HepG2 (cell line): ENCODE measurements around the gene MXD3. TPM values are rescaled to one million over a fixed set of nuclear protein-coding genes. Genes with fewer than 3 reads are reported as not detected.

Experiments used
- ATAC-seq: fragments of 200-7000 bp; cut with Tn5 transposase; 3 replicates; pipeline ENCODE4 v1.9.1; 2020; ENCODE audit warnings: mild to moderate bottlenecking, moderate library complexity
- BruUV-seq: library from RNA; stranded (reverse); fragments of 400-500 nt; replicated peaks from 2 replicates; lab custom pipeline; 2021; lab: Mats Ljungman, UMichigan
- CTCF ChIA-PET: fragments of 300-600 bp; formaldehyde crosslinking; extraction: SDS; loops from one replicate; lab custom pipeline; 2021; ENCODE audit warnings: low total read pairs, inconsistent platforms, low intra/inter-chr PET ratio; lab: Yijun Ruan, JAX
- POLR2A ChIA-PET: fragments of 350-600 bp; sonication (Branson Sonifier 250); formaldehyde crosslinking; loops from one replicate; lab custom pipeline; 2020; ENCODE audit warnings: antibody characterized with exemption, inconsistent platforms; lab: Yijun Ruan, JAX
- DNase-seq: peaks from one replicate; pipeline ENCODE4 v3.0.0-alpha.2; 2015; ENCODE audit warnings: low spot score
- FAIRE-seq: peaks from 3 replicates; lab custom pipeline; 2011; peaks lifted over from hg19 to GRCh38; lab: Jason Lieb, UNC
- H2AFZ ChIP-seq: one replicate; pipeline ENCODE4 v1.6.1; 2011; ENCODE audit warnings: low read length, inconsistent platforms
- H3K27ac ChIP-seq: fragments of 300-600 bp; 3 replicates; pipeline ENCODE4 v1.8.0; 2011; ENCODE audit warnings: mixed run types, mild to moderate bottlenecking, mixed read lengths, low read length, inconsistent platforms; ENCODE audit not compliant: insufficient read depth; ENCODE audit errors: extremely low read length
- H3K27me3 ChIP-seq, 2 experiments: fragments of 200-600 bp in 1 of 2; 2 replicates in 1 of 2; 3 replicates in 1 of 2; pipeline versions ENCODE4 v1.6.0 to v1.8.0; 2011; ENCODE audit warnings: low read length in 2 of 2, mild to moderate bottlenecking in 2 of 2, moderate library complexity in 2 of 2, inconsistent platforms in 1 of 2; ENCODE audit not compliant: insufficient read depth in 2 of 2, control insufficient read depth in 1 of 2
- H3K36me3 ChIP-seq, 2 experiments: fragments of 200-600 bp in 1 of 2; replicated peaks in 1 of 2; 2 replicates in 1 of 2; 3 replicates in 1 of 2; pipeline versions ENCODE4 v1.5.1 to v1.8.0; 2011; ENCODE audit warnings: low read length in 2 of 2, inconsistent platforms in 1 of 2; ENCODE audit not compliant: insufficient read depth in 2 of 2, control insufficient read depth in 1 of 2
- H3K4me1 ChIP-seq: 2 replicates; pipeline ENCODE4 v1.5.1; 2012; ENCODE audit warnings: low read length, inconsistent platforms; ENCODE audit not compliant: insufficient read depth
- H3K4me2 ChIP-seq: 2 replicates; pipeline ENCODE4 v1.6.0; 2011; ENCODE audit warnings: low read depth, low read length, inconsistent platforms
- H3K4me3 ChIP-seq, 3 experiments: fragments of 200-600 bp in 1 of 3; sonication (generic), shearing (Covaris generic) in 1 of 3; replicated peaks in 1 of 3; 2 replicates each; pipeline ENCODE4 v1.5.1; 2011 to 2016; ENCODE audit warnings: low read length in 3 of 3, inconsistent platforms in 2 of 3, low read depth in 2 of 3, mild to moderate bottlenecking in 2 of 3, control low read depth in 1 of 3, mixed read lengths in 1 of 3; ENCODE audit not compliant: insufficient read depth in 1 of 3
- H3K79me2 ChIP-seq: one replicate; pipeline ENCODE4 v1.6.1; 2011; ENCODE audit warnings: low read length, inconsistent platforms; ENCODE audit not compliant: insufficient read depth
- H3K9ac ChIP-seq: 2 replicates; pipeline ENCODE4 v1.6.0; 2011; ENCODE audit warnings: mild to moderate bottlenecking, low read depth, low read length, inconsistent platforms; ENCODE audit not compliant: insufficient read depth
- H3K9me3 ChIP-seq: 2 replicates; pipeline ENCODE4 v1.5.1; 2012; ENCODE audit warnings: mild to moderate bottlenecking, low read length
- H4K20me1 ChIP-seq: 2 replicates; pipeline ENCODE4 v1.6.0; 2011; ENCODE audit warnings: inconsistent platforms, mild to moderate bottlenecking, low read length, moderate library complexity; ENCODE audit not compliant: insufficient read depth
- AGO1 ChIP-seq: fragments of 200-400 bp; formaldehyde crosslinking; IDR thresholded peaks from 2 replicates; pipeline ENCODE4 v1.6.1; 2017; ENCODE audit warnings: mild to moderate bottlenecking, low read depth, low read length, moderate library complexity; ENCODE audit not compliant: poor library complexity, severe bottlenecking
- ARNT ChIP-seq: fragments of 450-650 bp; IDR thresholded peaks from 2 replicates; pipeline ENCODE4 v1.6.1; 2017
- ATF7 ChIP-seq, 2 experiments: fragments of 450-650 bp in 1 of 2; sonication (generic) in 1 of 2; formaldehyde crosslinking in 1 of 2; IDR thresholded peaks; 2 replicates each; pipeline versions ENCODE4 v1.4.0 to v1.6.1; 2016 to 2020; ENCODE audit warnings: antibody characterized with exemption in 1 of 2, mild to moderate bottlenecking in 1 of 2, missing genetic modification reagents in 1 of 2
- ATM ChIP-seq: fragments of 450-650 bp; IDR thresholded peaks from 2 replicates; pipeline ENCODE4 v1.7.1; 2017; ENCODE audit warnings: mild to moderate bottlenecking, borderline replicate concordance
- CEBPB ChIP-seq: IDR thresholded peaks from 2 replicates; pipeline ENCODE4 v1.6.1; 2011; ENCODE audit warnings: low read depth, low read length, improper control_type of control experiment, borderline replicate concordance
- ELF4 ChIP-seq: sonication (generic); formaldehyde crosslinking; IDR thresholded peaks from 2 replicates; pipeline ENCODE4 v1.5.0; 2020; ENCODE audit warnings: missing genetic modification reagents, mild to moderate bottlenecking, moderate library complexity, borderline replicate concordance
- FOXO1 ChIP-seq: sonication (generic); formaldehyde crosslinking; IDR thresholded peaks from 2 replicates; pipeline ENCODE4 v1.4.0; 2020; ENCODE audit warnings: missing genetic modification reagents
- KAT8 ChIP-seq: IDR thresholded peaks from 2 replicates; pipeline ENCODE4 v1.6.1; 2016; ENCODE audit warnings: missing genetic modification reagents, missing compliant biosample characterization
- NR0B2 ChIP-seq: sonication (generic); formaldehyde crosslinking; IDR thresholded peaks from 2 replicates; pipeline ENCODE4 v1.4.0; 2020; ENCODE audit warnings: mild to moderate bottlenecking, missing genetic modification reagents
- PRDM4 ChIP-seq: sonication (generic); formaldehyde crosslinking; IDR thresholded peaks from 2 replicates; pipeline ENCODE4 v1.9.0; 2021; ENCODE audit warnings: missing genetic modification reagents, borderline replicate concordance
- RXRA ChIP-seq: sonication (generic); formaldehyde crosslinking; IDR thresholded peaks from 2 replicates; pipeline ENCODE4 v1.5.1; 2020; ENCODE audit warnings: missing genetic modification reagents
- SP4 ChIP-seq: sonication (generic); formaldehyde crosslinking; IDR thresholded peaks from 2 replicates; pipeline ENCODE4 v1.8.1; 2023; ENCODE audit warnings: mild to moderate bottlenecking, missing genetic modification reagents
- TCF7L2 ChIP-seq: IDR thresholded peaks from 2 replicates; pipeline ENCODE4 v1.6.1; 2011; ENCODE audit warnings: mild to moderate bottlenecking, low read depth, low read length, moderate library complexity
- ZC3H4 ChIP-seq: sonication (generic); formaldehyde crosslinking; IDR thresholded peaks from 2 replicates; pipeline ENCODE4 v1.4.0; 2020; ENCODE audit warnings: missing genetic modification reagents, borderline replicate concordance
- ZKSCAN8 ChIP-seq: IDR thresholded peaks from 2 replicates; pipeline ENCODE4 v1.6.1; 2016; ENCODE audit warnings: borderline replicate concordance, missing genetic modification reagents, missing compliant biosample characterization
- ZNF234 ChIP-seq: sonication (generic); formaldehyde crosslinking; conservative IDR thresholded peaks from 2 replicates; pipeline ENCODE4 v1.5.1; 2020; ENCODE audit warnings: mild to moderate bottlenecking, missing genetic modification reagents
- ZNF264 ChIP-seq: sonication (generic); formaldehyde crosslinking; IDR thresholded peaks from 2 replicates; pipeline ENCODE4 v1.4.0; 2020; ENCODE audit warnings: missing genetic modification reagents
- ZNF605 ChIP-seq: sonication (generic); formaldehyde crosslinking; IDR thresholded peaks from 2 replicates; pipeline ENCODE4 v1.8.0; 2022; ENCODE audit warnings: mild to moderate bottlenecking, missing genetic modification reagents
- ZNF770 ChIP-seq: sonication (generic); formaldehyde crosslinking; IDR thresholded peaks from 2 replicates; pipeline ENCODE4 v1.5.0; 2020; ENCODE audit warnings: mild to moderate bottlenecking, missing genetic modification reagents
- WGBS: methylation state at CpG from one replicate; pipeline ENCODE4 v1.1.6; 2017; ENCODE audit warnings: low lambda C conversion rate; 5-methylcytosine and 5-hydroxymethylcytosine counted together
- in situ Hi-C: cut with HindIII; loops from 2 replicates; pipeline ENCODE4 v1.10.0; 2017; ENCODE audit warnings: low pct_unique_long_range_greater_than_20kb; ENCODE audit not compliant: extremely low pct_ligation_motif_present
- intact Hi-C: fragments of 100-400 bp; cut with micrococcal nuclease; formaldehyde crosslinking; loops from one replicate; pipeline ENCODE4 v1.10.0; 2022; ENCODE audit not compliant: unreplicated experiment
- polyA plus RNA-seq, 8 experiments: library from polyadenylated mRNA; depleted of rRNA in 3 of 8; stranded (reverse) in 7 of 8; unstranded in 1 of 8; fragments of >200 nt; fragmentation: Illumina TruSeq in 4 of 8; extraction: Trizol in 4 of 8; gene quantifications; 2 replicates each; pipeline versions ENCODE4 v1.2.1 to v1.2.3, GENCODE V29; 2011 to 2016; ENCODE audit warnings: low read depth in 4 of 8, missing spikeins in 1 of 8, mixed read lengths in 1 of 8; ENCODE audit not compliant: insufficient read depth in 1 of 8
- total RNA-seq, 5 experiments: library from RNA; depleted of rRNA; stranded (reverse); fragments of >200 nt; fragmentation: Illumina TruSeq; extraction: Trizol; gene quantifications; 2 replicates each; pipeline ENCODE4 v1.2.3, GENCODE V29; 2016; ENCODE audit warnings: low read depth in 1 of 5

MXD3 gene
- total and polyA plus RNA-seq, 2 of the 13 experiments (the other 11 are each of a cell fraction or from before 2014, with no cell fraction given) = 10.5 to 12.8 TPM

GRCh38 chr5:177329883-177330282 is 18.2 kb upstream of the MXD3 start (continued):
- TF ChIP-seq PRDM4 (CRISPR knock-in tag) (no peak), CEBPB (no peak), TCF7L2 (no peak), RXRA (CRISPR knock-in tag) (no peak), ATM (no peak), FOXO1 (CRISPR knock-in tag) (no peak), ZC3H4 (no peak), NR0B2 (CRISPR knock-in tag) (no peak)
- TF ChIP-seq, all 625 proteins: peak for 0

GRCh38 chr5:177328545-177329231 is 17.0 kb upstream of the MXD3 start:
- no peaks in the 10 kb centered on the region for H3K27me3 ChIP-seq
- intact Hi-C loops (loop anchor here (5.0 kb wide), 1 partner anchor 119 kb away; the partner anchor contains the start of gene PRR7), in situ Hi-C loops (no loop called here)
- no peak overlapping the region for H3K4me2 ChIP-seq
- ChIA-PET POLR2A (interaction anchor here (0.9 to 2.7 kb wide), 5 partner anchors 24 to 126 kb away, joined by 3 to 31 read pairs (median 9); partner anchors contain the start of gene LMAN2), CTCF (no interaction called here)
- 96% methylated on average over 19 of the region's 19 CpGs for WGBS
- H3K4me3 ChIP-seq = no peak overlapping the region
- BruUV-seq = no TSS peak
- H4K20me1 ChIP-seq = no peaks in the 10 kb centered on the region
- no peak for DNase-seq
- peaks cover 14 to 47% of the 10 kb centered on the region in 2 experiments for H3K36me3 ChIP-seq
- TF ChIP-seq ZNF264 (CRISPR knock-in tag) = no peak
- TF ChIP-seq ZNF770 (CRISPR knock-in tag) = no peak
- no peak for TF ChIP-seq KAT8 (CRISPR knock-in tag)
- TF ChIP-seq ELF4 (CRISPR knock-in tag) = no peak
- TF ChIP-seq ATF7 (IDR thresholded peaks at IDR 0.05) = 0 out of 2 replicates have a peak, but pooled peaks have one; percentile 8
- TF ChIP-seq ATF7 (CRISPR knock-in tag; IDR thresholded peaks at IDR 0.05) = no peak
- 0 out of 2 replicates have a peak, but pooled peaks have one; percentile 6 for TF ChIP-seq SP4
- TF ChIP-seq ZKSCAN8 (CRISPR knock-in tag) = no peak
- no peak for TF ChIP-seq ZNF605
- no peak for TF ChIP-seq ARNT
- no peak for TF ChIP-seq AGO1
- no peak for TF ChIP-seq ZNF234 (CRISPR knock-in tag)
- H3K27ac ChIP-seq = peak overlapping the region; percentile 83
- peaks cover 8% of the 10 kb centered on the region for H3K79me2 ChIP-seq
- peaks cover 52% of the 10 kb centered on the region for H3K4me1 ChIP-seq
- ATAC-seq = no peak
- no peaks in the 10 kb centered on the region for H3K9me3 ChIP-seq
- no peak overlapping the region for H2AFZ ChIP-seq
- FAIRE-seq = no peak
- H3K9ac ChIP-seq = peak overlapping the region; percentile 61; the same call in 1 of the 2 replicates
